HG03095 (cell line): ENCODE data around the gene BCL6B.
"Not testable (repeated sequence)": the region's sequence is repeated elsewhere in the genome, so short reads cannot be mapped to it uniquely, and the experiment has no call there.

Experiments used
- ATAC-seq: cut with Tn5 transposase; IDR thresholded peaks from one replicate; pipeline ENCODE4 v1.9.1; 2021; ENCODE audit warnings: moderate library complexity; ENCODE audit not compliant: unreplicated experiment

The BCL6B gene, protein sequence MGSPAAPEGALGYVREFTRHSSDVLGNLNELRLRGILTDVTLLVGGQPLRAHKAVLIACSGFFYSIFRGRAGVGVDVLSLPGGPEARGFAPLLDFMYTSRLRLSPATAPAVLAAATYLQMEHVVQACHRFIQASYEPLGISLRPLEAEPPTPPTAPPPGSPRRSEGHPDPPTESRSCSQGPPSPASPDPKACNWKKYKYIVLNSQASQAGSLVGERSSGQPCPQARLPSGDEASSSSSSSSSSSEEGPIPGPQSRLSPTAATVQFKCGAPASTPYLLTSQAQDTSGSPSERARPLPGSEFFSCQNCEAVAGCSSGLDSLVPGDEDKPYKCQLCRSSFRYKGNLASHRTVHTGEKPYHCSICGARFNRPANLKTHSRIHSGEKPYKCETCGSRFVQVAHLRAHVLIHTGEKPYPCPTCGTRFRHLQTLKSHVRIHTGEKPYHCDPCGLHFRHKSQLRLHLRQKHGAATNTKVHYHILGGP

DNA sequence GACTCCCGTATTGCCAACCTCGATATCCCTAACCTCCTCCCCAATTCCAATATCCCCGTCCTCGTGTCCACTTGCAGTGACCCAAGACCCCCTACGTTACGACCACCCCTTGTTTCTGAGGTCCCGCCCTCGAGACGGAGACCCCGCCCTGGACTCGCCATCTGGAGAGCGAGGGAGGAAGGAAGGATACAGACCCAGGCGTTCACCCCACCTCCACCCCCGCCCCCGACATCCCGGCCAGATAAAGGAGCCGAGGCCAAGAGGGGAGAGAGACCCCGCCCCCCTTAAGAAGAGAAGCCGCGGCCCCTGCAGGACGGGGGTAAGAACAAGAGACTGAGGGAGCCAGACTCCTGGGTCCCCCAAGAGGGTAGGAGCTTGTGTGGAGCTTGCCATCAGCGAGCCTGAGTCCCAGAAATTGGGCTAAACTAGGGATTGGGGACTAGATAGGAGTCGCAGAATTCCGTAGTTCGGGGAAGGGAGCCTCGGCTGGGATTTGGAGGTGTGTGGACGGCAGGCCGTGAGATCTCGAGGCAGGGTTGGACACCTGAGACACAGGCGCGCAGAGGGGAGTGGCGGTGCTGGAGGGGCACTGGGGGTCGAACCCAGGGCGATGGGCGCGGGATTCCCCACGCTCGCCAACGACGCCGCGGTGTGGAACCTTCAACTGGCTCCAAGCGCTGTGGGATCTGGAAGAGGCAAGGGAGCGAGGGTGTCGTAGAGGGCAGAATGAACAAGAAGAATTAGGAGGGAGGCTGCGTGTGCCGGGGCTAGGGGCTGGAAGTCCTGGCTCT lies at the start of gene BCL6B:
TSS of gene BCL6B (plus strand) at position 270 of the 791 bp plus-strand sequence. CDS start 622 bp downstream, outside the sequence.
- ATAC-seq, result no peak

DNA sequence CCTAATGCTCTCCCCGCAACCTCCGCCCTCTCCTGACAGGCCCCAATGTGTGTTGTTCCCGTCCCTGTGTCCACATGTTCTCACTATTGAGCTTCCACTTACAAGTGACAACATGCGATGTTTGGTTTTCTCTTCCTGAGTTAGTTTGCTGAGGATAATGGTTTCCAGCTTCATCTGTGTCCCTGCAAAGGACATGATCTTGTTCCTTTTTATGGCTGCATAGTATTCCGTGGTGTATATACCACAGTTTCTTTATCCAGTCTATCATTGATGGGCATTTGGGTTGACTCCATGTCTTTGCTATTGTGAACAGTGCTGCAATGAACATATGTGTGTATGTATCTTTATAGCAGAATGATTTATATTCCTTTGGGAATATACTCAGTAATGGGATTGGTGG lies 43.4 kb upstream of the BCL6B start:
- not testable (repeated sequence) for ATAC-seq

DNA sequence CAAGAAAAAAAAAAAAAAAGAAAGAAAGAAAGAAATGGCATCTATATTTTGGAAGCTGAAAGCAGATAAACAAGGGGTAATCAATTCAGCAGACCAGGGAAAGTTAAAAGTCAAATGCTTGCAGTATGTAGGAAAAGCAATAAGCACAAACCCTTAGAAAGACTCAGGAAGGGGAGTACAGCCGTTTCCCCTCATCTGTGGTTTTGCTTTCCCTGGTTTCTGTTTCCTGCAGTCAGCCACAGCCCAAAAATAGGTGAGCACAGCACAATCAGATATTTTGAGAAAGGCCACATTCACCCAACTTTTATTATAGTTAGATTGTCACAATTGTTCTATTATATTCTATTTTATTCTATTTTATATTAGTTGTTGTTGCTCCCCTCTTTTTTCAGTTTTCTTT lies 41.4 kb upstream of the BCL6B start:
- ATAC-seq, result no peak

DNA sequence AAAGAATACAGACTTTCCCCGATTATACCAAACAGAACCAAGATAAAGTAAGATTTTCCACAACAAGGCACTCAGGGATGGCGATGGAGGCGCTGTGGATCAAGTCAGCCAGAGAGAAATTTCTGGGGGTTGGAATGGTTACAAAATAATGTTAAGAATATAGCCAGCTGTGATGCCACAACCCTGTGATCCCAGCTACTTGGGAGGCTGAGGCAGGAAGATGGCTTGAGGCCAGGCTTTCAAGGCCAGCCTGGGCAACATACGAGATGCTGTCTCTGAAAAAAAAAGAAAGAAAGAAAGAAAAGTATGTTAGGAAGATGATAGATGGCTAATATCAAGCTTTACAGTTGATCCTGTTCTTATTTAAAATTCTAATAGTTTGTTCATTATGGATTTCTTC lies 37.6 kb upstream of the BCL6B start:
- ATAC-seq, result no peak

DNA sequence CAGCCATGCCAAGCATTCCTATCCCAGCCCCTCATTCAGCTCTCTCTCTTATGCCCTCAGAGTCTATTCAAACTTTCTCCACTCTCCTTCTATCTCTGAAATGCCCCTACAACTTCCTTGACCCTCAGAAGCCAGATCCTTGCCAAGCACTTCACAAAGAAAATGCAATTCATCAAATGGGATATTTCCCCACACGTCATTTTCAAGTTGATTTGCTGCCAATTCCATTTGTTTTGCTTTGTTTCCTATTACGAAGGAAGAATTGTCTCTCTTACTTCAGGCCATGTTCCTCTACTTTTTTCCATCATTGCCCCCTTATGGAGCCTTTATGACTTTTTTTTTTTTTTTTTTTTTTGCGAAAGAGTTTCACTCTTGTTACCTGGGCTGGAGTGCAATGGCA lies 36.2 kb upstream of the BCL6B start:
- no peak for ATAC-seq

DNA sequence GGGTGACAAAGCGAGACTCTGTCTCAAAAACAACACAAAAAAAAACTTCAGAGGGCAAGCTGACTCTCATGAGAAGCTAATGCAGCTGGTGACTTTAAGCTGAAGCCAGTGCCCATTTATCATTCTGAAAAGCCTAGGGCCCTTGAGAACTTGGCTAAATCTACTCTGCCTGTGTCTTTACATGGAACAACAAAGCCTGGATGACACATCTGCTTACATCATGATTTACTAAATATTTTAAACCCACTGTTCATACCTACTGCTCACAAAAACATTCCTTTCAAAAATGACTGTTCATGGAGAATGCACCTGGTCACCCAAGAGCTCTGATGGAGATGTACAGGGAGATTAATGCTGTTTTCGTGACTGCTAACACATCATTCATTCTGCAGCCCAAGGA lies 33.1 kb upstream of the BCL6B start:
- no peak for ATAC-seq

DNA sequence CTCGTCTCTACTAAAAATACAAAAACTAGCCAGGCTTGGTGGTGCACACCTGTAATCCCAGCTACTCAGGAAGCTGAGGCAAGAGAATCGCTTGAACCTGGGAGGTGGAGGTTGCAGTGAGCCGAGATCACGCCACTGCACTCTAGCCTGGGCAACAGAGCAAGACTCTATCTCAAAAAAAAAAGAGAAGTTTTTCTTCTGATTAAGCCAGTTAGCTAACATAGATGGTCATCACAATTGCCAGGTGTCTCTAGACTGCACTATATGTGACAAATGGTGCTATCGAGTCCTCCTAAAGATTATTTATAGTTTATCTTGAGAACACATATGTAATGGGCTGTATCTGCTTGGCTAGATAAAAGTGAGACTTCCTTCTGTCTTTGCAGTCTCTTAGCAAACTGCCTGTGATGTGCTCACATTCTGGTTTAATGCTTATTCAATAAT lies 29.2 kb upstream of the BCL6B start:
- ATAC-seq, result not testable (repeated sequence)

DNA sequence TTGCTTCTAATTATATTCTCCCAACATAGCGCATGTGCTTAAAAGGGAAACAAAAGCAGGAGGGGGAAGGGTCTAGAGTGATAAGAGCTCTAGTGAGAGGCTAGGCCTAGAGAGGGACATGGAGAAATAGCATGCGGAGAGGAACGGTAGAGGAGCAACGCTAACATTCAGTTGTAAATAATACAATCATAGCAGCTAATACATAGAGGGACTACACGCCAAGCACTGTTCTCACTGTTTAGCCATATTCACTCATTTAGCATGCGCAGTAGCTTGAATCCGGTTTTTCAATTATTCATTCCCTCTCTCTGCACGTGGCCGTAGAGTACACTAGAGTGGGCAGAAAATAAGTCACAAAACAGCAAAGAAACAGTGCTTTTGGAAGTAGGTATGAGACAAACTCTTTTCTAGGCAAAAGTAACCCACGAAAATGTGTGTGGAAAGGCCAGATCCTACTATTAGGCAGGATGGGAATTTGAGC lies 28.7 kb upstream of the BCL6B start:
- no peak for ATAC-seq

DNA sequence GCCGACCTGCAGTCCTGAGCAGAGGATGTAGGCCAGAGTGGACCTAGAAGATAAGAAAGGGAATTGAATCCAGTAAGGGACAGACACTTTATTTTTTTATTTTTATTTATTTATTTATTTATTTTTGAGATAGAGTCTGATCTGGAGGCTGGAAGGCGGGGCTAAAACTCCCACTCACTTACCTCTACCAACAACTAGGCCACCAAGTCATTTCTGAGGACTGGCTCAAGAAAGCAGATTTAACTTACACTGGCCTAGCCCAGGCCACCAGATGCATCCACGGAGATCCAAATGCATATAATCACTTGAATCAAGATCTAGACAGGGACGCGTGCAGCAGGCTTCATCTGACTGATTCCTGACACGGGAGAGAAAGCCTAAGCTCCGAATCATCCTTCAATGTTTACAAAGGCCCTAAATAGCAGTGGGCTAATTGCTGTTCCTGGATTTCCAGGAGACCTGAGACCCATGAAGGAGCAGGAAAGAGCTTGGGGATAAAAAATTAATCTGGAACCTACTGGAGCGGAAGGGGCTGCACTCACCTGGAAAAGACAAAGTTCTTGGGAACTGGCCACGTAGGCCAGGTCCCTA lies 28.1 kb upstream of the BCL6B start:
- ATAC-seq, result no peak

DNA sequence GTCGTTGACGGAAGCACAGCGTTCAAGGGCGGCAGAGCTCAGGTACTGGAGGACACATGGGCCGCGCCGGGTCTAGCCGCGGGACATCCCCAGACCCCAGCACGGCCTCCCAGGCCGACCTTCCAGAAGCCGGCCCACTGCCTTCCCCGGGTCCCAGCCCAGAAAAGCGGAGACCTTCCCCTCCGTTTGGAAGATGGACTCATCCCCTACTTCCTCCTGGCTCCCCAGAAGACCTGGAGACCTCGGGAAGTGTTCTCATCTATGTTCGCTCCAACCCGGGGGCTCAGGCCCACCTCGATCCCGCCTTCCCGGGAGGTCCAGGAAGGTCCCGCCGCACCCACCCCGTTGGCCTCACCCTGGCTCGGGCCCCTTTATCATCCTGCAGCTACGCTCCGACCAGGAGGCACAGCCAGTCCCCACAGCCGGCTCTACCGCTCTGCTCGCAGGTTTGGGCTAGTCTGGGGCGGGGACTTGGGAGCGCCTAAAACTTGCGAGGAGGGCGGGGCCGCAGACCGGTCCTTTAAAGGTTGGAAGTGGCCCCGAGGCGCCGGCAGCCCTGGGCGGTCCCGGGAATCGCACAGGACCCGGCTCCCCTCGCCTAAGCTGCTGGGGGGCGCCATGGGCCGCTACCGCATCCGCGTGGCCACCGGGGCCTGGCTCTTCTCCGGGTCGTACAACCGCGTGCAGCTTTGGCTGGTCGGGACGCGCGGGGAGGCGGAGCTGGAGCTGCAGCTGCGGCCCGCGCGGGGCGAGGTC lies 27.2 kb upstream of the BCL6B start, which contains the start of gene ALOX12:
TSS of gene ALOX12 (plus strand) at position 550 of the 756 bp plus-strand sequence. CDS start at position 619, 69 bp downstream.
- ATAC-seq, result no peak

DNA sequence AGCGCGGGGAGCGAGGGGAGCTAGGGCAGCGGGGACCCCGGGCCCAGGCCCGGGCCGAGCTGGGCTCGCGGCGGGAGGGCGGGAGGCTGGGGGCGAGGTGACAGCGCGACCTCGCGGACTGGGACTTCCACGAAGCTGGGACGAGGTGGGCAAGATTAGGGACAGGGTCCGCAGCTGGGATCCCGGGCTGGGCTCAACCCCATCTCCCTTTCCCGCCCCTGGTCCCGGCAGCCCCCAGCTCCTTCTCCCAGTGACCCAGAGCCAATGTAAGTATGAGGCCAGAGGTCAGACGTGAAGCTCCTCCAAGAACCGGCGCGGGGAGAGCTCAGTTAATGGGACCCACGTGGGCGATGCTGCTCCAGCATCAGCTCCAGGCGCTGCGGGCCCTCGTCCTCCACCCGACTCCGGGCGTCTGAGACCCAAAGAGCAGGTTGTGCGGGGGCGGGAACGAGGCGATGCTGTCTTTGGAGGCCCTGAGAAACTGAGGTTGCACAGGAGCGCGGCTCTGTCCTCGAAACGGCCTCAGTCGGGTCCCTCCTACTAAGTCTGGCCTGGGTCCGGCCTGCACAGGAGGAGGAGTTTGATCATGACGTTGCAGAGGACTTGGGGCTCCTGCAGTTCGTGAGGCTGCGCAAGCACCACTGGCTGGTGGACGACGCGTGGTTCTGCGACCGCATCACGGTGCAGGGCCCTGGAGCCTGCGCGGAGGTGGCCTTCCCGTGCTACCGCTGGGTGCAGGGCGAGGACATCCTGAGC lies 26.4 kb upstream of the BCL6B start:
- no peak for ATAC-seq

DNA sequence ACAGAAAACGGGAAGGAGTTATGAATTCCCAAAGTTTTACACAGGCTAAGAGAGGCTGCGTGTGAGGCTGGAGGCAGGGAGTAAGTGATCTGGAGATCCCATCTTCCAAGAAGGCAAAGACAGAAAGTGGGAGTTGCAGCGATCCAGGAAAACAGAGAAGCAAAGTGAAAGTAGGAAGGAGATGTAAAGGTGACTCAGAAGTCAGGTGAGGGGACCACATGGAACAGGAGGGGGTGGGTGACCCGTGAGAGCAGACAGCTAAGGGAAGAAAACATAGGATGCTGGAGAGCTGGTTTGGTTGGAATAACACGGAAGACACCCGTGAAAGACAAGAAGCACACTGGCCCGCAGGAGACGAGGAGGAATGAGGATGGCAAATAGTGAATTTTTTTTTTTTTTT lies 25.7 kb upstream of the BCL6B start:
- no peak for ATAC-seq

DNA sequence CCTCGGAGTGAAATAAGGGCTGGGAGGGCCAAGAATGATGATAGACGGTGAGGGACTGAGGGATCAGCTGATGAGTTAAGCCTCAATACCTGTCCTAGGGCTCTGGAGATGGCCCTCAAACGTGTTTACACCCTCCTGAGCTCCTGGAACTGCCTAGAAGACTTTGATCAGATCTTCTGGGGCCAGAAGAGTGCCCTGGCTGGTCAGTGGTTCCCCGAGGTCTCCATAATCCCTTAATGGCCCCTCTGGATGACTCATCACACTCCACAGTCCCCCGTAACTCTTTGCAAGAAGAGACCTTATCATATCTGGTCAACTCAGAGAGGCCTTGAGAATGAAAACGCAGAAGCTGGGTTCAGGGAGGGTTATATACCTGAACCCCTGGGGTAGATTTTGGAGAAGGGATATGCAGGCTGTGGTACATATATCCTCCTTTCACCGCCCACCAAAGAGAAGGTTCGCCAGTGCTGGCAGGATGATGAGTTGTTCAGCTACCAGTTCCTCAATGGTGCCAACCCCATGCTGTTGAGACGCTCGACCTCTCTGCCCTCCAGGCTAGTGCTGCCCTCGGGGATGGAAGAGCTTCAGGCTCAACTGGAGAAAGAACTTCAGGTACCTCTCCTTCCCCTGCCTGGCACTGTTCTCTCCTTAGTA lies 23.9 kb upstream of the BCL6B start:
- no peak for ATAC-seq

DNA sequence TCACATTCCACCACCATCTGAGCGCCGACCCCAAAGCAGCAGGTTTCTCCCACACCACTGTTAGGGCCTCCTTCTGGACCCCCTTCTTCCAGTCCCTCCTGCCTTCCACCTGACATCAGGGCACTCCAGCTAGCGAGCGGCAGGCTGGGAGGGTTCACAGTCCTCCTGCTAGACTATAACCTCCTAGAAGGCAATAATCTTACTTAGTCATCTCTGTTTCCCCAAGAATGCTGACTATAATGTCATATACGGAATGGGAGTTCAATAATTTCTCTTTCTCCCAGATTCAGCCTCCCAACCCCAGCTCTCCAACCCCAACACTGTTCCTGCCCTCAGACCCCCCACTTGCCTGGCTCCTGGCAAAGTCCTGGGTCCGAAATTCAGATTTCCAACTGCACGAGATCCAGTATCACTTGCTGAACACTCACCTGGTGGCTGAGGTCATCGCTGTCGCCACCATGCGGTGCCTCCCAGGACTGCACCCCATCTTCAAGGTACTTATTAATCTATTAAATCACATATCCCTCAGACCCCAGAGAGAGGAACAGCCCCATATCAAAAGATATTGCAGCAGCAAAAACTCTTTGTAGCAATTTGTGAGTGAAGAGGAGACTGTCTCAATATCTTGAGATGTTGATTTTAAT lies 21.4 kb upstream of the BCL6B start:
- ATAC-seq, result no peak

DNA sequence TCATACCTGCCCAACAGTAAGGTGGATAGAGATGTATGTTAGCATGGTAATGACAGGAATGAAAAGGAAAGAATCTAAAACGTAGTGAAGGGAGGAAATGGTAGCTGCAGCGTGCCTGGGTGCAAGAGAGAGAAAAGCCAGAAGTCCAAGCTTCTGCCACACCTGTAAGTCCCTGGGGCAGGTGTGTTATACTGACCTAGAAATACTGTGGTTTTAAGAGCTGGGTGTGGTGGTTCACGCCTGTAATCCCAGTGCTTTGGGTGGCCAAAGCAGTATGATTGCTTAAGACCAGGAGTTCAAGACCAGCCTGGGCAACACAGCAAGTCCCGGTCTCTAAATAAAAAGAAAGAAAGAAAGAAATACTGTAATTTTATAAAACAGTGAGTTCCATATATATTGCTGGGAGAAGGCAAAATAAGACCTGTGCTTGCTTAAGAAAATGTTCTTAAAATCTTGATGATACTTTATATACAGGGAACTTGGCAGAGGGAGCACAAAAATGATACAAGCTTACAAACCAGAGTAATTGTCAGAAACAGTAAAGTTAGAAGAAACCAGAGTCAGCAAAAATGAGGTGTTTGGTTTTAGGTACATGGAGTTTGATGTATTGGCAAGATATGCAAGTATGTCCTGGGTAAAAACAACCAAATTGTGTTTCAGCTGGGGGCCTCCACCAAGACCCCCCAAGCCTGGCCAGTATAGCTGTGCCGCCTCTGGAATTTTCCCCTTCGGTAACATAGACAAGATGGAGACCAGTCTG lies 20.4 kb upstream of the BCL6B start:
- no peak for ATAC-seq

DNA sequence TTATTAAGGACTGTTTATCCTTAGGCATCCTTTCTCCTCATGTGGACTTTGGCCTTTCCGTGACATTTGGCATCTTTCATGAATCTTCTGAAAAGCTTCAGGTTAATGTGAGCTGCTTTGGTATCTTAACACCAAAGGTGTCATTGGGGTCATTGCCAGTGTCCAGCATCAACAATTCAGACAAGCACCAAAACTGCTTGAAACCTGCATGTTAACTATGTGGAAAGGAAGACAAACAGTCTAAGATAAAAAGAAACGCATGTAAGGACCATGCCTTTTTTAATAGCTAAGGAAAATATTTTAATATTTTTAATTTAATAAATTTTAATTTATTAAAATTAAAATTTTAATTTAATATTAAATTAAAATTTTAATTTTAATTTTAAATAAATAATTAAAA lies 19.1 kb upstream of the BCL6B start:
- no peak for ATAC-seq

DNA sequence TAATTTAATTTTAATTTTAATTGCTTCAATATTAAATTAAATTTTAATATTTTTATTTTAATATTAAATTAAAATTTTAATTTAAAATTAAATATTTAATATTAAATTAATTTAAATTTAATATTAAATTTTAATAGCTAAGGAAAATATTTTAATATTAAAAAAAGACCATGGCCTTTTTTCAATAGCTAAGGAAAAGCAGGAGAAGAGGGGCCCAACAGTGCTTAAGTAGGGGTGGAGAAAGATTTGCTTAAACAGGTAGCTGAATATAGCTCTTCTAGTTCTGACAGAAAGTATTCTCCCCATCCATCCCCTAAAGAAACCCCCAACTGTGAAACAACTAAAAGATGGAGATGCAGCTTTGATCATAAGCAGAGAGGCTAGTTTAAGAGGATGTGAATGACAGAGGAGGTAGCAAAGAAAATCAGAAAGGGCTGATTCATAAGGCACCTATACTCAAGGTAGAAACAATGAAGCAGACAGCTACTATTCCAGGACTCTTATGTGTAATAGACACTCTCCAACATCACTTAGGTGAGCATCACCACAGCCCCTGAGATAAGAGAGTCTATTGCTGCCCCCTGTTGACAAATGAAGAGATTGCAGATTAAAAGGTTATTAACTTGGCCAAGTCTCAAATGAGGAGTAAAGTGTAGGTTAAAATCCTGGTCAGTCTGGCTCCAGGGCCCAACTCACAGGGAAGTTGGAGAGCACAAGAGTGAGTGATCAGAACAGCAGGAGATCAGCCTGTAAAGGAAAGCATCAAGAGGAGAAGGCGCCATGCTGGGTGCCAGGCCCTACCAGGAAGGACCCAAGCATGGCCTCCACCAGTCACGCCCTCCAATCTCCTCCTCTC lies 18.2 kb upstream of the BCL6B start:
- no peak for ATAC-seq
